HG03378 (cell line): ENCODE results near the gene OR6V1.

Experiments
- ATAC-seq: cut with Tn5 transposase; IDR thresholded peaks from one replicate; pipeline ENCODE4 v1.9.1; 2021; ENCODE audit warnings: mild to moderate bottlenecking, moderate library complexity; ENCODE audit not compliant: unreplicated experiment

The OR6V1 gene

GRCh38 chr7:143052041-143052440 lies at the start of gene OR6V1:
Gene OR6V1 (plus strand): TSS chr7:143052341. CDS start chr7:143052341, 0 bp downstream.
- ATAC-seq, result no peak

DNA sequence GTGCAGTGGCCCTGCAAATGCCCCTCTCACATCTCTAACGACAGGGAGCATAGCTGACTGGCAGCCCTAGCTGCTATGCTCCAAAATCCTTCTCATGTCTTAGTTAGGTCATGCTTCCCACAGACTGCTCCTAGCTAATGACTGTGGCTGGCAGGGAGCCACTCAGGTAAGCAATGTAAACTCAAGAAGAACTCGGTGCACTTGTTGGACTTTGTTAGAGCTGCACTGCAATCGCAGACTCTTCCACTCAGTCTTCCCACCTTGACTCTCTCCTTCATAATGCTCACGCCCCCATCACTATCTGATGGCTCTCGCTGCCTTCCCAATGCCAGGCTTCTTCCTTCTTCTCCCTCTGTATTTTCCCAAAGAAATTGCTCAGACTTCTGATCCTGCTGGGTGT lies 49.2 kb upstream of the OR6V1 start:
- ATAC-seq, result no peak

GRCh38 chr7:143003393-143004051 lies 48.6 kb upstream of the OR6V1 start:
- ATAC-seq, result peak; percentile 56

DNA sequence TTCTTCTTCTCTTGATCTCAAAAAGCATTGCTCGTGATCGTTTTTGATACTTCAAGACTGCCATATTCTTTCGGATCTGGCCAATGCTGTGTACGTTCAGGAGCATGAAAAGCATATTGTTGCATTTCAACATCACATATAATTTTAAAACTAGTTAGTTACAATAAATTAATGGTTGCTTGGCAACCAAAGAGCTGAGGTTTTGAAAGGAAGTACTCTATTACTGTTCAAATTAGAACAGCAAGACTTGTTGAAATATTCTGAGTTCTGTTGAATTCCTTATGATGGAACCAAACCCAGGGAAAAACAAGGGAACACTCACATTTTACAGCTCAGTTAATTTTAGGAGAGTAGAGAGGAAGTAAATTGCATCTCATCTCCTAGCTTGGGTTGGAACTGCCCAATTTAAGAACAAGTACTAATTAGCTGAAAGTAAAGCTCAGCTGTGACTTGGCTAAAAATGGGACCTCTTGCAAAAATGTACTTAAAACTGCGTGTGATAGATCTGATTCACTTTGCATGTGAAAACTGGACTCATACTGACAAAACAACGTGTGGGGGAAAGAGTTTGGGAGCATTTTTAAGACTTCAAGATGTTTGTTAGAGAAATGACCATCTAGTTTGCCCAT lies 46.4 kb upstream of the OR6V1 start:
- no peak for ATAC-seq

GRCh38 chr7:143008007-143008901 lies 43.9 kb upstream of the OR6V1 start:
- ATAC-seq, result peak; percentile 76

- ATAC-seq, result no peak
Measured at GRCh38 chr7:143012001-143012400, 40.1 kb upstream of the OR6V1 start.

DNA sequence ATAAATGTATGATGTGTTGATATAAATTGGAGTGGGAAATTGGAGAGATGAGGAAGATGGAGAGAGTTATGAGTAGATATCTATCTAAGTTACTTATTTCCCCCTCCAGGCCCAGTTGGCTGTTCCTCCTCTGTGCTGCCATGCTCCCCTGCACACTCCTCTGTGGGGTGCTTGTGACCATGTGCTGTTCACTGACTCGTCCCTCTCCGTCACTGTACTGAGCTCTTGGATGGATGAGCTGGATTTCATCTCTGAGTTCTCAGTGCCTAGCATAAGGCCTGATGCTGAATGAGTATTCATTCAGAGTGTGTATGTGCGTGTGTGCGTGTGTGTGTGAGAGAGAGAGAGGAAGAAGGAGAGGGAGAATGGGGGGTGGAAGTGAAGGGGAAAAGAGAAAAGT lies 39.7 kb upstream of the OR6V1 start:
- no peak for ATAC-seq

DNA sequence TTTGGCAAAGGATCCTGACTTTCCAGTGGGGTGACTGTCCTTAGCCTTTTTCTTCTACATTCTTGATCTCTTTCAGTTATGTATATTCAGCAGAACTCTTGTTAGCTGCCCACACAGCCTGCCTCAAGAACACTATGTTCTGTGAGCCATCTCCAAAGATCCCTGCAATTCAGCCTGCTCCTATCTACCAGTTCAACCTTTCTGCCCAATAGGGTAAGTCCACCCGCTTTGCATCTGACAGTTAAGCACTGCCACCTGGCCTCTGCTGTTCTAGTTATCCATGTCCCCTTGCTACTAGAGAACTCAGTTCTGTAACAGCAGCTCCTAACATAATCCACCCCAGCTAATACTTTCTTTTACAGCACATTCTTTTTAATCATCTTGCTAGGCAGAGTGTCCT lies 38.7 kb upstream of the OR6V1 start:
- ATAC-seq, result no peak

DNA sequence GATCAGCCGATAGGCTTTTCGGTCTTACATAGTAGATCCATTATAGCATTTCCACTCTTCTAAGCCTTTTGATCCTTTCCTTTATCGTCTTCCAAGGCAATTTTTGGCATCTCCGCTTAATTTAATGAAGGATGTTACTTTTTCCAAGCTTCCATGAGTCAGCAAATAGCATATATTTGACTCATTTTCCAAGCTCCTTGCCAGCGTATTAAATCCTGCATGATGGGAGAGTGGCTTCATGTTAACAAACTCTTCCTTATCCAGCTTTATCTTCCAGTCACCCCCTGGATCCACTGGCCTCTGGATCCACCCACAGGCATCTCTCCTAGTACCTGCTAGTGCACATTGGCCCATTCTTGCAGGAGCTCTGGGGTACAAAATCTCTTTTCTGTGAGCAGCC lies 38.2 kb upstream of the OR6V1 start:
- ATAC-seq, result no peak

DNA sequence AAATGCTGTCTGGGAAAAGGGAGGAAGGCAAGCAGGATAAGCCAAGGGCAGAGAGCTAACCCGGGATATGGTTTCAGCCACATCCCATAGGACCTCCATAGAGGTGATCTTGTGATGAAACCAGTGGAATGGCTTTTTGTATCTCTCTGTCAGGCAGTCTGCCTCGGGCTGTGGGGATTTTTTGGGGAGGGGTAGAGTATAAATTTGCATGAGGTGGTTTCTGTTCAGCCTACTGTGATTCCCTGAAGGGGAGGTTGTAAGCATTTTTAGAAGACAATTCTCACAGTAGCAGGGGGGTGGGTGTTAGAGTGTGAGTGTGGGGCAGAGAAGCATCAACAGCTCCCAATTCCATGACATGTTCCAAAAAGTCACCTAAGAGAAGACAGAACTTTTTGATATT lies 37.1 kb upstream of the OR6V1 start:
- ATAC-seq, result peak; percentile 88

GRCh38 chr7:143015926-143016490 lies 36.1 kb upstream of the OR6V1 start:
- no peak for ATAC-seq

DNA sequence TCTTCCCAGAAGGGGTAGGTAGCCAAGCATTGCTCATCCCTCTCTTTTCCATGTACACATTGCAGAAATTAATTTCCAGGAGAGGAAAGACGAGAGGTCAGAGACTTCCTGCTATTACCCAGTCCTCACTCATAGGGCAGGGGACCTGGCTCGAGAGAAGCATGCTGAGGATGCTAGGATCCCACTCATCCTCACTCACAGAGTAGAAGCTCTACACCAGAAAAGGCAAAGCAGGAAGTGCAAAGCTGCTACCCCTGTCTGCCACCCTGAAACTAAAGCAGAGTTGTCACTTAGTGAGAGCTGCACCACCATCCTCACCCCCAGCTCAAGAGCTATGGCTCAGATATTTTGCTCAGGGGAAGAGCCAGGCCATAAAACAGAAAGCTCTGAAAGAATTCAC lies 35.1 kb upstream of the OR6V1 start:
- ATAC-seq, result no peak

- no peak for ATAC-seq
Measured at GRCh38 chr7:143018931-143019330, 33.2 kb upstream of the OR6V1 start.

DNA sequence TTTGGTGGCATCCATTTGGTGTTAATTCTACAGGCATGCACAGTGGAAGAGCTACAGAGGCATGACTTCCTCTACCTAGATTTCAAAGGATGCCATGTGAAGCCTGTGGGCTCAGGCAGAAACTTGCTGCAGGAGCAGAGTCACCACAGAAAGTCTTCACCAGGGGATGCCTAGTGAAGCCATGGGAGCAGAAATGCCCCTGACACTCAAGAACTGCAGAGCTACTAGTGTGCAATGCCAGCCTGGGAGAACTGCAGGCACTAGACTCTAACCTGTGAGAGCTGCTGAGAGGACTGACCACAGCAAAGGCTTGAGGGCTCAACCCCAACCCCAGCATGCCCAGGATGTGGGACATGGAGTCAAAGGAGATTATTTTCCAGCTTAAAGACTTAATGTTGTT lies 29.1 kb upstream of the OR6V1 start:
- ATAC-seq, result no peak

- ATAC-seq, result no peak
Measured at GRCh38 chr7:143025371-143025770, 26.8 kb upstream of the OR6V1 start.

GRCh38 chr7:143027032-143027431 lies 25.1 kb upstream of the OR6V1 start, which contains the start of gene OR9A2:
Gene OR9A2 (minus strand): TSS chr7:143027132. CDS start chr7:143027132, 0 bp downstream.
- no peak for ATAC-seq

DNA sequence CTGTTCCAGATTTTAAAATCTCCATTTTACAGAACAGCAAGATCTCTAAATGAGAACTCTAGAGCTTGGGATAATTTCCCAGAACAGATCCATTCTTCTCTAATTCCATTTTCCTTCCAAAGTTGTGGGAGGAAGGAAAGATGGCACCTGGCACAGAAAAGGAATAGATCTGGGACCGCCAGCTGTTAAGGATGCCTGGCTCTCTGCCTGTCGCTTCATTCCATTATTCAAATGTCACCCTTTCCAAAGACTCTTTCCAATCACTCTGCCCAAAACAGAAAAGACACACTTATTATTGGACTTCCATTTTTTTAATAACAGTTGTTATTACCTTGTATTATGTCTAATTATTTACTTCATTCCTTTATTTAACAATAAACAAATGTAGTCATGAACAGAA lies 24.5 kb upstream of the OR6V1 start:
- ATAC-seq, result no peak

DNA sequence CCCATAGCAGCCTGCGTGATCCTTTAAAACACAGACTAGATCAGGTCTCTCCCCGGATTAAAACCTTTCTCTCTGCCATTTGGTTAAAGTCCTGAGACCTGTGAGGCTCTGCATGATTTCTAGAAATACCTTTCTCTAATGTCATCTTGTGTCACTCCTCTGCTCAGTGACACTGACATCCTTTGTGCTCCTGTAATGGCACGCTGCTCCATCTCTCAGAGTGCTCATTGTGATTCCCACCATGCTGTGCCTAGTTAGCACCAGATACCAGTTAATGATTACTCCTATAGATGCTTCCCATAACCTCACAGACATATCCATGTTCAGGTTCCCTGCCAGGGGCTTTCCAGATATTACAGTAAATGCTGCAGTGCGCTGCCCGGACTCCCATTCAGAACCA lies 13.5 kb upstream of the OR6V1 start:
- no peak for ATAC-seq

DNA sequence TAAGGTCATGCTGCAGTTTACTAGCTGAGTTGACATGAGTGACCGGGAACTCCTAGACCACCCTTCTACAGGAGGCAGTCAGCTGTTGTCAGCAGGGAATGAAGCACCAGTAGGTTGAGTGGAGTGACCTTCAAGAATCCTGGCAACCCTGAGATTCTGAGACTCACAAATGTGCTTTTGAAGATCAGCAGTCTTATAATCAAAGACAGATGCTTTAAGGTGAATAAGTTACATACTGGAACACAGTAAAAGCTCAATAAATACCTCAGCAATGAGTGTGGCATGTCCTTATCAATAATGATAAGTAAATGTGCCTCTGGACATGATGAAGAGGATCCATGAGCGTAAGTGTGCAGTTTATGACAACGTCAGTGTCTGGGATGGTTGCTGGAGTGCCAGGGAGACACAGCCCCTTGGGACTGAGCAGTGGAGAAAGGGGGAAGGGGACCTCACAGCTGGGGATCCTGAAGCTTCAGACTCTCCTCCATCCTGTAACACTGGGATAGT lies 11.9 kb upstream of the OR6V1 start:
- no peak for ATAC-seq

- ATAC-seq, result no peak
Measured at GRCh38 chr7:143041346-143041745, 10.8 kb upstream of the OR6V1 start.

DNA sequence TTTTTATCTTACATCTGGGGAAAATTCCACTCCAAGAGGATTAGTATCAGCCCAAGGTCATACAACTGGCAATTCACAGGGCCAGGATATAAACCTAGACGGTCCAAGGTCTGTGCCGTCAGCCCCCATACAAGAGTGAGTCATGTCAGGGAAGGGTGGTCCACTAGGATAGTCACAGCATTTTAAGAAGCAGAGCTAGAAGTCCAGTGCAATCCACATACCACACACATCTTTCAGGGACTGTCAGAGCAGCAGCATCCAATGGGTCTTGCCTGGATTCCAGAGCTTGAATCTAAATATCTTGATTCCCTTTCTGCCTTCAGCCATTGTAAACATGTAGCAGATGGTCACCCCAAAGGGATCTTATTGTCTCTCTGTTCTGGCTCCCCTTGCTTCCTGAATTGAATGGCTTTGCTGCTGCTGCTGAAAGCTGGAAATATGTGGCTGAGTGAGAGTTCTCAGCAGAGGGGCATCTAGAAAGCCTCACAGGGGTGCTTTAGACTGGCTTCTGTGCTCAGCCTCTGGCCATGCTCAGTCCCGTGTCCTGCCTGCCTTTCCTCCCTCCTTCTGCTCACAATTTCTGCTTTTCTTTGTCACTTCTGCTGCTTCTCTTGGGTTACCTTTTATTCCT lies 9.9 kb upstream of the OR6V1 start:
- no peak for ATAC-seq
